ENCODE measurements around the gene MYO1A.
A peak's percentile ranks its signal among the peaks of the same experiment; 100 is the strongest.

- no peak for TF ChIP-seq CTCF (IDR thresholded peaks at IDR 0.05)
- TF ChIP-seq POLR2A (IDR thresholded peaks at IDR 0.05) = no peak
- TF ChIP-seq EP300 (IDR thresholded peaks at IDR 0.05) = peak in 1 of 4 donors; percentile 75
- peak; percentile 19 to 36 for TF ChIP-seq POLR2AphosphoS5 (IDR thresholded peaks at IDR 0.05)
These were observed 61.7 kb downstream of the MYO1A start for GRCh38 chr12:56988207-56988739.
